OCI-LY3 (cell line): ENCODE measurements around the gene GRIN2A.

Source experiments
- H2AFZ ChIP-seq: fragments of 200-600, 300-600 bp; shearing (Covaris generic); 2 replicates; pipeline ENCODE4 v1.6.0; 2014; ENCODE audit warnings: antibody characterized with exemption, low read depth, low read length
- H3K27ac ChIP-seq: fragments of 200-600, 300-600 bp; sonication (generic); 2 replicates; pipeline ENCODE4 v1.5.1; 2014; ENCODE audit warnings: mild to moderate bottlenecking, low read length, moderate library complexity, mixed read lengths
- H3K27me3 ChIP-seq: fragments of 200-600, 300-600 bp; sonication (generic); 2 replicates; pipeline ENCODE4 v1.6.1; 2014; ENCODE audit warnings: low read depth, low read length, mixed read lengths
- H3K36me3 ChIP-seq: fragments of 200-600, 300-600 bp; sonication (generic); replicated peaks from 2 replicates; pipeline ENCODE3; 2014; ENCODE audit warnings: low read depth, low read length, mixed read lengths
- H3K4me1 ChIP-seq: fragments of 300-600, 200-600 bp; sonication (generic); 2 replicates; pipeline ENCODE4 v1.6.1; 2014; ENCODE audit warnings: low read length, mixed read lengths
- H3K4me2 ChIP-seq: fragments of 200-600, 300-600 bp; sonication (generic); 2 replicates; pipeline ENCODE4 v1.6.1; 2014; ENCODE audit warnings: low read length, mixed read lengths
- H3K4me3 ChIP-seq: fragments of 300-600, 200-600 bp; sonication (generic); 2 replicates; pipeline ENCODE4 v1.5.1; 2014; ENCODE audit warnings: antibody characterized with exemption, mild to moderate bottlenecking, low read length, moderate library complexity
- H3K79me2 ChIP-seq: fragments of 300-600, 200-600 bp; shearing (Covaris generic); 2 replicates; pipeline ENCODE4 v1.6.1; 2014; ENCODE audit warnings: mild to moderate bottlenecking, low read length, mixed read lengths
- H3K9ac ChIP-seq: fragments of 300-600, 200-600 bp; shearing (Covaris generic); 2 replicates; pipeline ENCODE4 v1.6.0; 2014; ENCODE audit warnings: mild to moderate bottlenecking, low read length, moderate library complexity
- H3K9me3 ChIP-seq: fragments of 200-600, 300-600 bp; shearing (Covaris generic); 2 replicates; pipeline ENCODE4 v1.6.1; 2014; ENCODE audit warnings: low read length, mixed read lengths; ENCODE audit not compliant: insufficient read depth
- H4K20me1 ChIP-seq: fragments of 200-600, 300-600 bp; sonication (generic); 2 replicates; pipeline ENCODE4 v1.6.1; 2016; ENCODE audit warnings: low read length, mixed read lengths; ENCODE audit not compliant: insufficient read depth
- CTCF ChIP-seq: fragments of 200-600, 300-600 bp; sonication (generic); IDR thresholded peaks from 2 replicates; pipeline ENCODE4 v1.5.1; 2014; ENCODE audit warnings: antibody characterized with exemption, low read length, low read depth
- EZH2phosphoT487 ChIP-seq: fragments of 200-600 bp; shearing (Covaris generic); IDR thresholded peaks from 2 replicates; pipeline ENCODE4 v1.6.1; 2018; ENCODE audit warnings: antibody characterized with exemption, mixed run types, low read depth

Gene GRIN2A

DNA sequence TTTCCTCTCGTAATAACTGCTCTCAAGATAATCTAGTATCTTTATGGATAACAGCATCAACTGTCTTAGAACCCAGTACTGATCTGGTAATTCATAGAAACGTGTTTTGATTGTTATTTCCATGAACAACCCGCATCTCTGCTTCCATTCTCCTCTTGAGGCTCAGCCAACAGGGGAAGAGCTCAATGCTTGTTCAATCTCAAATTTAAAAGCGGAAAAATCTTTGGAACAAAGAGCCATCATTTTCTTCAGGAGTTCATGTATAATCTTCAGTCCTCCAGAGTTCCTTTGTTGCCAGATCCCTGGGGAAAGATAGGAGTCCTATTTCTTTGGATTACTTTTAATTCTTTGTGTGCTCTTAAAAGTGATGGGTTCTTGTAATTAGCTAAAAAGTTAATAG lies 319.9 kb downstream of the GRIN2A start:
- Histone ChIP-seq H3K27ac (no peak overlapping the region), H2AFZ (no peak overlapping the region), H3K79me2 (no peaks in the 10 kb centered on the region), H3K27me3 (0 out of 2 replicates have a peak, but pooled peaks cover 3% of the 10 kb centered on the region), H3K9ac (no peak overlapping the region), H4K20me1 (no peaks in the 10 kb centered on the region), H3K4me1 (no peaks in the 10 kb centered on the region), H3K9me3 (no peaks in the 10 kb centered on the region), H3K4me2 (no peak overlapping the region), H3K36me3 (no peaks in the 10 kb centered on the region), H3K4me3 (no peak overlapping the region)
- TF ChIP-seq EZH2phosphoT487 (no peak), CTCF (no peak)

DNA sequence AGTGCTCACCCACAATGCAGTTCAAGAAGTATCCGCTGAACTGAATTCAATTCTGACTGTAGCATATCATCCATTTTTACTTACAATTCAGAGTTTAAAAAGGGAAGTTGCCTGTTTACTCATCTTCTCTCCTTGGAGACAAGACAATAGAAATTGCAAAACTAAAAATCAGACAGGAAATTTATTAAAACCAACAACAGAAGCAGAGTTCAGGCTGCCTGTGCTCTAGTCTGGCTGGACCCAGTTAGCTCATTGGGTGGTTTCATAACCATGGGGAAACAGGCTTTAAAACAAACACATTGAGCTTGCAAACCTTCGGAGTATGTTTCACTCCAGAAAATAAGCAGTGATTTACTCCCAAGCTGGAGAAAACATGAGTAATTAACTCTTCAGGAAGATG lies 321.4 kb downstream of the GRIN2A start:
- Histone ChIP-seq H3K9ac (no peak overlapping the region), H3K4me2 (no peak overlapping the region), H2AFZ (no peak overlapping the region), H3K79me2 (no peaks in the 10 kb centered on the region), H3K4me3 (no peak overlapping the region), H3K4me1 (no peaks in the 10 kb centered on the region), H4K20me1 (no peaks in the 10 kb centered on the region), H3K36me3 (no peaks in the 10 kb centered on the region), H3K27me3 (0 out of 2 replicates have a peak, but pooled peaks cover 3% of the 10 kb centered on the region), H3K9me3 (no peaks in the 10 kb centered on the region), H3K27ac (no peak overlapping the region)
- TF ChIP-seq CTCF, result no peak
- TF ChIP-seq EZH2phosphoT487, result no peak

- Histone ChIP-seq H3K27ac (no peak overlapping the region), H2AFZ (no peak overlapping the region)
Measured at GRCh38 chr16:9859701-9860327, 322.4 kb downstream of the GRIN2A start.

GRCh38 chr16:9854675-9855074 lies 327.6 kb downstream of the GRIN2A start:
- no peak for TF ChIP-seq EZH2phosphoT487
- TF ChIP-seq CTCF, result no peak
- Histone ChIP-seq H2AFZ (no peak overlapping the region), H3K4me1 (no peaks in the 10 kb centered on the region), H3K4me3 (no peak overlapping the region), H3K27me3 (no peaks in the 10 kb centered on the region), H3K79me2 (no peaks in the 10 kb centered on the region), H3K9ac (no peak overlapping the region), H3K9me3 (no peaks in the 10 kb centered on the region), H4K20me1 (no peaks in the 10 kb centered on the region), H3K36me3 (no peaks in the 10 kb centered on the region), H3K4me2 (no peak overlapping the region), H3K27ac (no peak overlapping the region)

More at GRCh38 chr16:9859701-9860327, 322.4 kb downstream of the GRIN2A start:
- no peaks in the 10 kb centered on the region for H3K4me1 ChIP-seq
- 0 out of 2 replicates have a peak, but pooled peaks cover 3% of the 10 kb centered on the region for H3K27me3 ChIP-seq
- H3K79me2 ChIP-seq, result no peaks in the 10 kb centered on the region
- H3K36me3 ChIP-seq, result no peaks in the 10 kb centered on the region
- H3K4me2 ChIP-seq, result no peak overlapping the region
- no peaks in the 10 kb centered on the region for H4K20me1 ChIP-seq
- H3K4me3 ChIP-seq, result no peak overlapping the region
- no peaks in the 10 kb centered on the region for H3K9me3 ChIP-seq
- no peak for TF ChIP-seq CTCF
- no peak overlapping the region for H3K9ac ChIP-seq
